Measurements from ENCODE around the gene NOS1AP. TPM values are rescaled to one million over a fixed set of nuclear protein-coding genes. Genes with fewer than 3 reads are reported as not detected.

NOS1AP gene
- total RNA-seq (1 to 10 TPM in 8 of 9 donors, under 1 TPM in 1; 0.79 to 7.4 (median 3.6) TPM), polyA plus RNA-seq (10 to 100 TPM in 1 of 3 donors, 1 to 10 TPM in 1, under 1 TPM in 1; 0.37 to 12.0 (median 2.1) TPM)
- long read RNA-seq, donor 1: 0 reads
- long read RNA-seq, donor 2: 0 reads
- long read RNA-seq, donor 3: 0 reads
- long read RNA-seq, donor 4, partial matches to known transcripts: 1 of 1 reads
- long read RNA-seq, donor 4, other reads (novel, unspliced or antisense): 0 of 1 reads
- long read RNA-seq, donor 5, partial matches to known transcripts: 0 of 3 reads
- long read RNA-seq, donor 5, other reads (novel, unspliced or antisense): 3 of 3 reads
- long read RNA-seq, donor 6, partial matches to known transcripts: 0 of 1 reads
- long read RNA-seq, donor 6, other reads (novel, unspliced or antisense): 0 of 1 reads
- long read RNA-seq, donor 7: 0 reads
- long read RNA-seq, donor 8: 0 reads
- long read RNA-seq, donor 9, partial matches to known transcripts: 0 of 1 reads
- long read RNA-seq, donor 9, other reads (novel, unspliced or antisense): 0 of 1 reads
- long read RNA-seq, donor 10: 0 reads

- H3K27ac ChIP-seq: peak within 1 kb of the TSS in 3 of 5 donors; percentile 68 to 85 (median 75)
- no peaks in the 10 kb centered on the region for H3K9me3 ChIP-seq (replicated peaks in 1 of 3)
- H3K36me3 ChIP-seq (replicated peaks in 1 of 2): no peaks in the 10 kb centered on the region
- H3K27me3 ChIP-seq: no peaks in the 10 kb centered on the region
- peak within 1 kb of the TSS; percentile 29 to 97 (median 42) for H3K4me3 ChIP-seq
- TF ChIP-seq CTCF (IDR thresholded peaks at IDR 0.05) (no peak), POLR2A (IDR thresholded peaks at IDR 0.05) (peak; percentile 20 to 83)
- peaks cover 7 to 12% of the 10 kb centered on the region in 2 donors for H3K4me1 ChIP-seq (replicated peaks in 1 of 2)
- 0% methylated on average over 25 to 94 of the region's 95 CpGs for WGBS, 4 donors
- intact Hi-C loops (cut with DNase I): no loop called here
- DNase-seq: peak; percentile 73 to 86 (median 83)
These were observed at the start of gene NOS1AP for GRCh38 chr1:162069334-162070093. NOS1AP (plus strand) TSS chr1:162069691; CDS start chr1:162070178, 487 bp downstream.

GRCh38 chr1:162020150-162020549 is 49.3 kb upstream of the NOS1AP start:
- Histone ChIP-seq H3K4me1 (replicated peaks in 1 of 2) (peaks cover 4 to 18% of the 10 kb centered on the region in 2 donors), H3K27me3 (no peaks in the 10 kb centered on the region), H3K4me3 (no peak overlapping the region), H3K9me3 (replicated peaks in 1 of 3) (no peaks in the 10 kb centered on the region), H3K27ac (no peak overlapping the region), H3K36me3 (replicated peaks in 1 of 2) (no peaks in the 10 kb centered on the region)
- intact Hi-C loops (cut with DNase I): no loop called here
- 57 to 63% (median 57%) methylated on average over 2 of the region's 2 CpGs for WGBS, 4 donors
- TF ChIP-seq CTCF (IDR thresholded peaks at IDR 0.05): no peak
- TF ChIP-seq POLR2A (IDR thresholded peaks at IDR 0.05): no peak
- DNase-seq: no peak

GRCh38 chr1:162021124-162021523 is 48.4 kb upstream of the NOS1AP start:
- no peak for DNase-seq
- H3K27ac ChIP-seq: peak overlapping the region in 1 of 5 donors; percentile 17
- intact Hi-C loops (cut with DNase I): no loop called here
- peaks cover 0 to 9% of the 10 kb centered on the region in 2 donors for H3K4me1 ChIP-seq (replicated peaks in 1 of 2)
- H3K9me3 ChIP-seq (replicated peaks in 1 of 3): no peaks in the 10 kb centered on the region
- H3K27me3 ChIP-seq: no peaks in the 10 kb centered on the region
- no peak for TF ChIP-seq POLR2A (IDR thresholded peaks at IDR 0.05)
- no peak for TF ChIP-seq CTCF (IDR thresholded peaks at IDR 0.05)
- no peak overlapping the region for H3K4me3 ChIP-seq
- WGBS, 4 donors: 76 to 92% (median 80%) methylated on average over 4 of the region's 4 CpGs
- H3K36me3 ChIP-seq (replicated peaks in 1 of 2): no peaks in the 10 kb centered on the region

GRCh38 chr1:162022626-162023025 is 46.9 kb upstream of the NOS1AP start:
- Histone ChIP-seq H3K36me3 (replicated peaks in 1 of 2) (no peaks in the 10 kb centered on the region), H3K27ac (peak overlapping the region in 2 of 5 donors; percentile 25 to 39), H3K9me3 (replicated peaks in 1 of 3) (no peaks in the 10 kb centered on the region), H3K4me3 (peak overlapping the region in 1 of 4 donors; percentile 66), H3K4me1 (replicated peaks in 1 of 2) (peaks cover 0 to 6% of the 10 kb centered on the region in 2 donors), H3K27me3 (no peaks in the 10 kb centered on the region)
- no peak for DNase-seq
- 82 to 83% (median 82%) methylated on average over 9 of the region's 9 CpGs for WGBS, 4 donors
- intact Hi-C loops (cut with DNase I): no loop called here
- no peak for TF ChIP-seq POLR2A (IDR thresholded peaks at IDR 0.05)
- no peak for TF ChIP-seq CTCF (IDR thresholded peaks at IDR 0.05)
